AG09319 (cell line): ENCODE measurements around the gene AOC2.
"Not testable (repeated sequence)": the region's sequence is repeated elsewhere in the genome, so short reads cannot be mapped to it uniquely, and the experiment has no call there.

Source experiments
- DNase-seq: peaks from one replicate; pipeline ENCODE4 v3.0.0-alpha.2; 2010; ENCODE audit warnings: low read depth; ENCODE audit errors: extremely low read depth
- TF ChIP-seq, protein P1 (sequence below): IDR thresholded peaks from 2 replicates; pipeline ENCODE4 v1.5.1; 2011; ENCODE audit warnings: low read depth, mild to moderate bottlenecking, inconsistent platforms, low read length, moderate library complexity

The AOC2 gene

GRCh38 chr17:42882166-42882565, 37.8 kb downstream of the AOC2 start:
- TF ChIP-seq, protein P1, sequence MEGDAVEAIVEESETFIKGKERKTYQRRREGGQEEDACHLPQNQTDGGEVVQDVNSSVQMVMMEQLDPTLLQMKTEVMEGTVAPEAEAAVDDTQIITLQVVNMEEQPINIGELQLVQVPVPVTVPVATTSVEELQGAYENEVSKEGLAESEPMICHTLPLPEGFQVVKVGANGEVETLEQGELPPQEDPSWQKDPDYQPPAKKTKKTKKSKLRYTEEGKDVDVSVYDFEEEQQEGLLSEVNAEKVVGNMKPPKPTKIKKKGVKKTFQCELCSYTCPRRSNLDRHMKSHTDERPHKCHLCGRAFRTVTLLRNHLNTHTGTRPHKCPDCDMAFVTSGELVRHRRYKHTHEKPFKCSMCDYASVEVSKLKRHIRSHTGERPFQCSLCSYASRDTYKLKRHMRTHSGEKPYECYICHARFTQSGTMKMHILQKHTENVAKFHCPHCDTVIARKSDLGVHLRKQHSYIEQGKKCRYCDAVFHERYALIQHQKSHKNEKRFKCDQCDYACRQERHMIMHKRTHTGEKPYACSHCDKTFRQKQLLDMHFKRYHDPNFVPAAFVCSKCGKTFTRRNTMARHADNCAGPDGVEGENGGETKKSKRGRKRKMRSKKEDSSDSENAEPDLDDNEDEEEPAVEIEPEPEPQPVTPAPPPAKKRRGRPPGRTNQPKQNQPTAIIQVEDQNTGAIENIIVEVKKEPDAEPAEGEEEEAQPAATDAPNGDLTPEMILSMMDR, result no peak

GRCh38 chr17:42883802-42884558, 39.6 kb downstream of the AOC2 start:
- no peak for DNase-seq

More at GRCh38 chr17:42882166-42882565, 37.8 kb downstream of the AOC2 start:
- DNase-seq, result no peak

GRCh38 chr17:42885806-42886205, 41.4 kb downstream of the AOC2 start:
- DNase-seq, result not testable (repeated sequence)

More at GRCh38 chr17:42883802-42884558, 39.6 kb downstream of the AOC2 start:
- TF ChIP-seq, protein P1, result no peak

GRCh38 chr17:42886283-42887176, 42.1 kb downstream of the AOC2 start:
- TF ChIP-seq, protein P1, result no peak
- DNase-seq, result no peak

DNA sequence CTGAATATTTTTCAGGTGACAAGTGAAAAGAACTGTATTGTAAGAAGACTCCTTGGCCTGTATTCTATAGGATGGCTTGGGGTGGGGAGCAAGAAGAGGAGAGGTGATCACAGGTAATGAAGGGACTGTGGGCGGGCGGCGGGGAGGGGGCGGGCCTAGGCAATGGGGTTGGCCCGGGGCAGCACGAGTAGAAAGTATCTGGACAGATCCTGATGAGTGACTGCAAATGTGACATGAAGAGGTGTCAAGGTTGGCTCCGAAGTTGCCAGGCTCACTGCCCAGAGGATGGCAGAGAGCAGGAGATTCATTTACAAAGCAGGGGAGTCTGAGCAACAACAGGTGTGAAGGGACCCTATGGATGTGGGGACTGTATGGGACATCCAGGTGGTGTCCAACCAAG, 45.4 kb downstream of the AOC2 start:
- TF ChIP-seq, protein P1, result no peak
- DNase-seq, result no peak

GRCh38 chr17:42891539-42892152, 47.3 kb downstream of the AOC2 start:
- TF ChIP-seq, protein P1, result no peak
- no peak for DNase-seq

- TF ChIP-seq, protein P1, result no peak
- DNase-seq, result no peak
Observed at GRCh38 chr17:42893359-42893758, 49.0 kb downstream of the AOC2 start.
